Stimulated activated naive B cell treated with anti-CD40 and anti-IgM and Interleukin-4, amounts not matched to agents 10 μg/mL and 1 μg/mL and 100 μg/mL, for 72 hours (primary cell): Measurements from ENCODE around the gene RERE.
A peak's percentile ranks its signal among the peaks of the same experiment; 100 is the strongest.
"Not testable (repeated sequence)": the region's sequence is repeated elsewhere in the genome, so short reads cannot be mapped to it uniquely, and the experiment has no call there.

Experiments used
- ATAC-seq, 2 donors: fragments of 150-1000 bp; cut with Tn5 transposase; replicated peaks; 2 replicates each; pipeline ENCODE4 v1.10.0; 2021; ENCODE audit warnings: moderate library complexity in 1 of 2
- DNase-seq: peaks from one replicate; pipeline ENCODE4 v3.0.0; 2021
- H3K27ac Mint-ChIP-seq: one replicate; pipeline ENCODE4 v1.8.0; 2022; ENCODE audit warnings: mild to moderate bottlenecking, mixed read lengths
- H3K27me3 Mint-ChIP-seq, 2 donors: one replicate each; pipeline ENCODE4 v1.8.0; 2022; ENCODE audit warnings: mixed read lengths in 2 of 2
- H3K36me3 Mint-ChIP-seq, 2 donors: one replicate each; pipeline ENCODE4 v1.8.0; 2022; ENCODE audit warnings: mixed read lengths in 2 of 2, mild to moderate bottlenecking in 1 of 2
- H3K4me1 Mint-ChIP-seq, 2 donors: one replicate each; pipeline ENCODE4 v1.8.0; 2022; ENCODE audit warnings: mixed read lengths in 2 of 2, mild to moderate bottlenecking in 1 of 2
- H3K4me3 Mint-ChIP-seq, 2 donors: one replicate each; pipeline ENCODE4 v1.8.0; 2022; ENCODE audit warnings: mild to moderate bottlenecking in 2 of 2, mixed read lengths in 2 of 2, moderate library complexity in 1 of 2
- H3K9me3 Mint-ChIP-seq, 2 donors: one replicate each; pipeline ENCODE4 v1.8.0; 2022; ENCODE audit warnings: mixed read lengths in 2 of 2, mild to moderate bottlenecking in 1 of 2

RERE gene

GRCh38 chr1:8632102-8632501 is 185.3 kb downstream of the RERE start:
- H3K4me1 Mint-ChIP-seq, result peaks cover 43 to 65% of the 10 kb centered on the region in 2 donors
- peak overlapping the region; percentile 43 for H3K27ac Mint-ChIP-seq

DNA sequence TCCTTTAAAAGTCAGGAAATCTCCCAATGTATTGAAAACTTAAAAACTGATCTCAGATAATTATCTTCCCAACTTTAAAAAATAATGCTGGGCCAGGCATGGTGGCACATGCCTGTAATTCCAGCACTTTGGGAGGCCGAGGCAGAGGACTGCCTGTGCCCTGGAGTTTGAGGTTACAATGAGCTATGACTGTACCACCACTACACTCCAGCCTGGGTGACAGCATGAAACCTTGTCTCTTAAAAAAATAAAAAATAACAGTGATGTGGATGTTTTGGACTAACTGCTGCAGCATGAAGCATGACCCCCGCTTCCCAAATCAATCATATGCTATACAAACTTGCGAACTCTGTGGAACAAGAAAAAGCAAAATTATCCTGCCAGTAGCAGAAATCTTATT is 186.3 kb downstream of the RERE start:
- no peak overlapping the region for H3K4me3 Mint-ChIP-seq
- no peak overlapping the region for H3K27ac Mint-ChIP-seq
- DNase-seq (no peak), ATAC-seq (no peak)
- no peaks in the 10 kb centered on the region for H3K27me3 Mint-ChIP-seq
- peaks cover 0 to 4% of the 10 kb centered on the region in 2 donors for H3K9me3 Mint-ChIP-seq
- peaks cover 14 to 29% of the 10 kb centered on the region in 2 donors for H3K36me3 Mint-ChIP-seq
- H3K4me1 Mint-ChIP-seq, result peaks cover 52 to 74% of the 10 kb centered on the region in 2 donors

More at GRCh38 chr1:8632102-8632501, 185.3 kb downstream of the RERE start:
- Mint-ChIP-seq H3K4me3 (no peak overlapping the region), H3K9me3 (no peaks in the 10 kb centered on the region), H3K27me3 (no peaks in the 10 kb centered on the region), H3K36me3 (peaks cover 9 to 22% of the 10 kb centered on the region in 2 donors)
- no peak for ATAC-seq
- DNase-seq, result no peak

DNA sequence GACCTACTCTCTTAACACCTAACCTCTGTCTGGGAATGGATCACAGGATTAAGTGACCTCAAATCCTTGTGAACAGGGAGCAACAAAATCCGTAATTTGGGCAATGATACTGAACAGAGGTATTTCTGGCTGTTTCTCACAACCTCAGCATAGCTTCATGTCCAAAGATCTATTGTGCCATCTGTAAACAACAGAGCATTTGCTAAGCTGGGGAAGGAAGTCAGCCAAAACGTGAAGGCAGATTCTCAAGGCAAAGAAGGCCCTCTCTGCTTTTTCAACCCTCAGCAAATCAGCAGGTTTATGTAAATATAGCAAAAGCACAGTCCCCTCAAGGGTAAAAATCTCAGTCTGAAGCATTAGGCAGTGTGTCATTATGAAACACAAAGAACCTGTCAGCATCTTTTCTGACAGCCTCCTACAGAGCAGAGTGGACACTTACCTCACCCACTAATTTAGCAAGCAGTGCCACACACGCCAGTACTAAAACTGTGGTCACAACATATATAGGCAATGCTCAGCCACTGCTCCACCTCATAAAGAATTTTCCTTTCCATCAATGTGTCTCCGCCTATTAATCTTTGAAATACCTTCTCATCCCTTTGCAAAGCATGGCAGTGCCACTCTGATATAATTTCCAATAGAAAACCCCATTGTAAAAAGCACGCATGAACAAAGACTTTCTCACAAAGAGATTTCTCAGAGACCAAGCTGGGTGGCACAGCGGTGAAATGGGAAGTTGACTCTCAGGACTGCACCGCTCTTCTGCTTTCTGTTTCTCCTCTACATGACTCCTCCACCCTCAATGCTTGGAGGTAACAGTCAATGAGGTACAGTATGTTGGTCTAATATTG is 188.0 kb downstream of the RERE start:
- ATAC-seq, result peak; percentile 88 to 91
- H3K4me3 Mint-ChIP-seq, result peak overlapping the region; percentile 74 to 78
- H3K27ac Mint-ChIP-seq, result peak overlapping the region; percentile 91
- peak; percentile 38 for DNase-seq
- no peaks in the 10 kb centered on the region for H3K27me3 Mint-ChIP-seq
- peaks cover 58 to 83% of the 10 kb centered on the region in 2 donors for H3K4me1 Mint-ChIP-seq
- peaks cover 17 to 33% of the 10 kb centered on the region in 2 donors for H3K36me3 Mint-ChIP-seq
- peaks cover 0 to 4% of the 10 kb centered on the region in 2 donors for H3K9me3 Mint-ChIP-seq

- Mint-ChIP-seq H3K36me3 (peaks cover 15 to 27% of the 10 kb centered on the region in 2 donors), H3K27ac (peak overlapping the region; percentile 91), H3K27me3 (no peaks in the 10 kb centered on the region), H3K4me3 (no peak overlapping the region), H3K9me3 (peaks cover 0 to 4% of the 10 kb centered on the region in 2 donors), H3K4me1 (peaks cover 53 to 81% of the 10 kb centered on the region in 2 donors)
- ATAC-seq, result no peak
- no peak for DNase-seq
Observed at GRCh38 chr1:8628606-8629005, 188.8 kb downstream of the RERE start.

- Mint-ChIP-seq H3K9me3 (peaks cover 0 to 4% of the 10 kb centered on the region in 2 donors), H3K27me3 (no peaks in the 10 kb centered on the region), H3K27ac (peak overlapping the region; percentile 65), H3K36me3 (peaks cover 10 to 27% of the 10 kb centered on the region in 2 donors), H3K4me3 (no peak overlapping the region), H3K4me1 (peaks cover 55 to 85% of the 10 kb centered on the region in 2 donors)
- ATAC-seq (no peak), DNase-seq (no peak)
Observed at GRCh38 chr1:8627728-8628127, 189.7 kb downstream of the RERE start.

GRCh38 chr1:8625981-8626898 is 191.2 kb downstream of the RERE start:
- Mint-ChIP-seq H3K4me3 (peak overlapping the region; percentile 3 to 5), H3K27ac (peak overlapping the region; percentile 84), H3K36me3 (peaks cover 12 to 22% of the 10 kb centered on the region in 2 donors), H3K27me3 (no peaks in the 10 kb centered on the region), H3K9me3 (peaks cover 0 to 4% of the 10 kb centered on the region in 2 donors), H3K4me1 (peaks cover 47 to 76% of the 10 kb centered on the region in 2 donors)
- DNase-seq (no peak), ATAC-seq (no peak)

DNA sequence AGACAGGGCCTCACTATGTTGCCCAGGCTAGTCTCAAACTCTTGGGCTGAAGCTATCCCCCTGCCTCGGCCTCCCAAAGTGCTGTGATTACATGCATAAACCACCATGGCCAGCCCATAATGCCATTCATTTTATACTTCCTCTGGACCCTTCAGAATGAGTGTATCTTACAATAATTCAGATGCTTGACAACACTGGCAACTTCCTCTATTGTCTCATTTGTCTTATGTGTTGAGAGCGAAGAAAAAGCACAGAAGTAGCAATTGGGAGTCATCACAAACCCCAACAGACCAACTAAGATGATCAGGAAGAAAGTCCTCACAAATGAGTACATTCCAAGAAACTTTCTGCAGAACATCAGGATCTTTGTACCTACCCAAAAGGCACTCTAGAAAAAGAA is 191.9 kb downstream of the RERE start:
- Mint-ChIP-seq H3K36me3 (peaks cover 12 to 22% of the 10 kb centered on the region in 2 donors), H3K4me1 (peaks cover 50 to 78% of the 10 kb centered on the region in 2 donors), H3K27me3 (no peaks in the 10 kb centered on the region), H3K9me3 (peaks cover 0 to 4% of the 10 kb centered on the region in 2 donors), H3K27ac (peak overlapping the region; percentile 67), H3K4me3 (no peak overlapping the region)
- ATAC-seq (peak; percentile 38 to 47), DNase-seq (no peak)

- Mint-ChIP-seq H3K4me3 (peak overlapping the region; percentile 36 to 59), H3K4me1 (peaks cover 37 to 67% of the 10 kb centered on the region in 2 donors), H3K36me3 (peaks cover 12 to 24% of the 10 kb centered on the region in 2 donors), H3K27ac (peak overlapping the region; percentile 84)
- not testable (repeated sequence) for H3K27me3 Mint-ChIP-seq, H3K9me3 Mint-ChIP-seq, DNase-seq
- ATAC-seq, result peak; percentile 84 to 87
Observed at GRCh38 chr1:8623651-8624192, 193.7 kb downstream of the RERE start.

DNA sequence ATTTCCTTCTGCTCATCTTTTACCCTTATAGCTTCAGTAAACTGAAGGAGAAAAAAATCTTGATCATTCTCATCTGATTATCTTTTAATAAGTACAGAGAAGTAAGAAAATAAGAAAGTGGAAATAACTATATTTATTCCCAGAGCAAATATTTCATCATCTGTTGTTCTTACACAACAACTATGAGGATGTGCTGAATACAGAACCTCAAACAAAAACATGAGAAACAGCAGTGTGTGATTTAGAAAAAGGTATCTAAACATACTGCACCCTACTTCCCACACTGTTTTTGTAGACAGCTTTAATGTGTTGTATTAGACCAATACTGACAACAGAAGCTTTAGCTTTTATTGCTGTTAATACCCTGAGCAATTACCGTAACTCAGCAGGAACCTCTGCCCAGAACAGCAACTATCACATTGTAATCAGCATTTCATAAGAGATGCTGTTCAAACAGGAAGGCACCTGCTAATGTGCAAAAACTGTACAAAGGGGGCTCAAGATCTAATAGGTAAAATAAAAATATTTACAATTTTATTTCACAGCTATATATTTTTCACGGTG is 195.6 kb downstream of the RERE start:
- not testable (repeated sequence) for H3K9me3 Mint-ChIP-seq, DNase-seq, H3K27ac Mint-ChIP-seq, ATAC-seq, H3K27me3 Mint-ChIP-seq, H3K4me3 Mint-ChIP-seq
- Mint-ChIP-seq H3K36me3 (peaks cover 12 to 24% of the 10 kb centered on the region in 2 donors), H3K4me1 (peaks cover 29 to 52% of the 10 kb centered on the region in 2 donors)

DNA sequence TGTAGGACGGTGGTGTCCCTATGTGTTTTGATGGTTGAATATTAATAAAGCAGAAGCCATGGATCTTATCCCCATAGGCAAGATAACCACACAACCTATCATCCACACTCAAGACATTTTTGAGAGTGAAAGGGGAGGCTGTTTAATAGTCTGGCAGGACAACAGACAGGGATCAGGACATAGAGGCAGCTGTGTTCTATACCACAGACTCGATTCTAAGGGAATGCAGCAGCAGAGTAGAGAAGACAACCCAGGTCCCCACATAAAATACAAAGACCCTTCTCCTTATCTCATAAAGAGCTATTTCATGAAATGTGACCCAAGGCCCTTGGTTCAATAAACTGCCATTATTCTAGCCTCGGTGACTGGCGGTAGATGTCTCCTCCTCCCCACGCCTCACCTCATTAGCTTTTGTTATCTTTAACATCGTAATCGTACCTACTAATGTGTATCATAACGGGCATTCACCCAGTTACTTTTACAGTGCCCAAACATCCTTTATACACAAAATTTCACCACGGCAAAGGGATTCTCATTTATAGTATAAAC is 196.3 kb downstream of the RERE start:
- Mint-ChIP-seq H3K36me3 (peaks cover 7 to 16% of the 10 kb centered on the region in 2 donors), H3K4me1 (peaks cover 22 to 45% of the 10 kb centered on the region in 2 donors), H3K27ac (peak overlapping the region; percentile 53)
- not testable (repeated sequence) for H3K27me3 Mint-ChIP-seq, DNase-seq, ATAC-seq, H3K4me3 Mint-ChIP-seq, H3K9me3 Mint-ChIP-seq

- H3K4me1 Mint-ChIP-seq, result peaks cover 18 to 34% of the 10 kb centered on the region in 2 donors
- not testable (repeated sequence) for H3K36me3 Mint-ChIP-seq, H3K4me3 Mint-ChIP-seq, ATAC-seq, H3K27me3 Mint-ChIP-seq, H3K27ac Mint-ChIP-seq, H3K9me3 Mint-ChIP-seq, DNase-seq
Observed at GRCh38 chr1:8619917-8620502, 197.4 kb downstream of the RERE start.

DNA sequence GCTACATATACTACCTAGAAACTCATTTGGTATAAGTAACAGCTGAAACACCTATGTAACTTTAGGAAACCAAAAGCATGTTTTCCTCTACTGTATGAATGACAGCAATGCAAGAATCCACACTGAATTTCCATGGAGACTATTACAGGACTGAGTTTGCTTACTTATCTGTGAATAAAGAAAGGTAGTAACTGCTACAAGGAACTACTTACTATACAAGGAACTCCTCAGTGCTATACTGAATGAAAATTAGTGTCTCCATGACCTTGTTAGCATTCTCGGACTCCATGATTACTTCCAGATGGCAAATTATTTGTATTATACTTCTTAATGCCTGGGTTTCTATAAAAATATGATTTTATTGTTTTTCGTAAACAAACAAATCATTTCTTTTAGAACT is 198.0 kb downstream of the RERE start:
- not testable (repeated sequence) for H3K27me3 Mint-ChIP-seq, ATAC-seq, H3K4me3 Mint-ChIP-seq, H3K36me3 Mint-ChIP-seq, H3K9me3 Mint-ChIP-seq, DNase-seq, H3K27ac Mint-ChIP-seq
- H3K4me1 Mint-ChIP-seq, result peaks cover 17 to 33% of the 10 kb centered on the region in 2 donors

GRCh38 chr1:8616791-8617190 is 200.6 kb downstream of the RERE start:
- not testable (repeated sequence) for H3K4me3 Mint-ChIP-seq, H3K27me3 Mint-ChIP-seq, DNase-seq, H3K27ac Mint-ChIP-seq, ATAC-seq, H3K9me3 Mint-ChIP-seq
- Mint-ChIP-seq H3K36me3 (peaks cover 17 to 21% of the 10 kb centered on the region in 2 donors), H3K4me1 (peaks cover 10 to 16% of the 10 kb centered on the region in 2 donors)
